K562 (cell line): ENCODE measurements around the gene TNFRSF13B. TPM values are rescaled to one million over a fixed set of nuclear protein-coding genes. Genes with fewer than 3 reads are reported as not detected.
A peak's percentile ranks its signal among the peaks of the same experiment; 100 is the strongest.

Experiments used
- ATAC-seq: fragments of 200-7000 bp; cut with Tn5 transposase; 3 replicates; pipeline ENCODE4 v1.9.1; 2020; ENCODE audit warnings: moderate library complexity
- BruUV-seq: library from RNA; stranded (reverse); fragments of 400-500 nt; replicated peaks from 2 replicates; lab custom pipeline; 2021; lab: Mats Ljungman, UMichigan
- CTCF ChIA-PET: fragments of 300-600 bp; formaldehyde crosslinking; extraction: SDS; loops from one replicate; lab custom pipeline; 2021; ENCODE audit warnings: low intra/inter-chr PET ratio; lab: Yijun Ruan, JAX
- POLR2A ChIA-PET: fragments of 300-600, 350-650 bp; sonication (Branson Sonifier 250); formaldehyde crosslinking; extraction: SDS; loops from one replicate; lab custom pipeline; 2021; ENCODE audit warnings: antibody characterized with exemption, inconsistent platforms; lab: Yijun Ruan, JAX
- DNase-seq, 4 experiments: peaks; one replicate each; pipeline versions ENCODE4 v3.0.0 to v3.0.0-alpha.2; 2011 to 2018; ENCODE audit warnings: low spot score in 3 of 4, mixed read lengths in 3 of 4; ENCODE audit errors: extremely low read depth in 1 of 4
- FAIRE-seq: peaks from 2 replicates; lab custom pipeline; 2011; peaks lifted over from hg19 to GRCh38; lab: Jason Lieb, UNC
- H2AFZ ChIP-seq: 2 replicates; pipeline ENCODE4 v1.6.0; 2011; ENCODE audit warnings: low read depth, low read length, control low read depth, inconsistent platforms
- H3K27ac ChIP-seq: fragments of 200-600 bp; 3 replicates; pipeline ENCODE4 v1.8.0; 2011; ENCODE audit warnings: low read depth, mild to moderate bottlenecking, control low read depth, inconsistent platforms, low read length, moderate library complexity, mixed read lengths; ENCODE audit errors: extremely low read depth
- H3K27me3 ChIP-seq, 2 experiments: fragments of 300-600 bp in 1 of 2; 2 replicates in 1 of 2; 3 replicates in 1 of 2; pipeline versions ENCODE4 v1.6.0 to v1.8.0; 2011; ENCODE audit warnings: inconsistent platforms in 2 of 2, low read length in 2 of 2, mild to moderate bottlenecking in 1 of 2, mixed read lengths in 1 of 2, moderate library complexity in 1 of 2; ENCODE audit not compliant: control insufficient read depth in 2 of 2, insufficient read depth in 2 of 2
- H3K36me3 ChIP-seq: fragments of 300-600 bp; 3 replicates; pipeline ENCODE4 v1.8.0; 2011; ENCODE audit warnings: mild to moderate bottlenecking, low read length, inconsistent platforms; ENCODE audit not compliant: control insufficient read depth, insufficient read depth
- H3K4me1 ChIP-seq, 2 experiments: fragments of 200-600 bp in 1 of 2; replicated peaks in 1 of 2; 2 replicates in 1 of 2; 3 replicates in 1 of 2; pipeline versions ENCODE4 v1.5.1 to v1.8.0; 2011; ENCODE audit warnings: inconsistent platforms in 2 of 2, low read length in 2 of 2, mild to moderate bottlenecking in 1 of 2, mixed read lengths in 1 of 2, moderate library complexity in 1 of 2; ENCODE audit not compliant: control insufficient read depth in 2 of 2, insufficient read depth in 2 of 2
- H3K4me2 ChIP-seq: 2 replicates; pipeline ENCODE4 v1.6.1; 2011; ENCODE audit warnings: low read length, control low read depth, inconsistent platforms, mixed read lengths; ENCODE audit not compliant: insufficient read depth
- H3K4me3 ChIP-seq: fragments of 200-600 bp; sonication (generic), shearing (Covaris generic); 2 replicates; pipeline ENCODE4 v1.5.1; 2016; ENCODE audit warnings: control low read depth, inconsistent platforms
- H3K79me2 ChIP-seq: fragments of 200-600 bp; 3 replicates; pipeline ENCODE4 v1.8.0; 2011; ENCODE audit warnings: low read length, inconsistent platforms; ENCODE audit not compliant: control insufficient read depth, insufficient read depth
- H3K9ac ChIP-seq, 2 experiments: 2 replicates each; pipeline versions ENCODE4 v1.6.0 to v1.6.1; 2011; ENCODE audit warnings: low read depth in 2 of 2, low read length in 2 of 2, control low read depth in 1 of 2, inconsistent platforms in 1 of 2, mild to moderate bottlenecking in 1 of 2, mixed read lengths in 1 of 2; ENCODE audit not compliant: insufficient read depth in 1 of 2
- H3K9me1 ChIP-seq: one replicate; pipeline ENCODE4 v1.6.0; 2011; ENCODE audit warnings: inconsistent platforms, mild to moderate bottlenecking, low read length, moderate library complexity; ENCODE audit not compliant: control insufficient read depth, insufficient read depth
- H3K9me3 ChIP-seq: replicated peaks from 2 replicates; pipeline ENCODE4 v1.5.1; 2011; ENCODE audit warnings: low read depth, low read length, inconsistent platforms; ENCODE audit not compliant: control insufficient read depth, insufficient read depth
- H4K20me1 ChIP-seq: replicated peaks from 2 replicates; pipeline ENCODE4 v1.6.1; 2011; ENCODE audit warnings: low read length, inconsistent platforms, mixed read lengths; ENCODE audit not compliant: control insufficient read depth, insufficient read depth
- HCFC1 ChIP-seq: IDR thresholded peaks from 2 replicates; pipeline ENCODE4 v1.6.1; 2012; ENCODE audit warnings: low read depth, low read length, improper control_type of control experiment
- HDAC2 ChIP-seq: fragments of 450-650 bp; IDR thresholded peaks from 2 replicates; pipeline ENCODE4 v1.6.1; 2016; ENCODE audit warnings: mild to moderate bottlenecking
- LCOR ChIP-seq: sonication (generic); formaldehyde crosslinking; IDR thresholded peaks from 2 replicates; pipeline ENCODE4 v1.8.0; 2022; ENCODE audit warnings: mild to moderate bottlenecking, missing genetic modification reagents
- NR3C1 ChIP-seq: sonication (generic); formaldehyde crosslinking; IDR thresholded peaks from 2 replicates; pipeline ENCODE4 v1.8.1; 2022; ENCODE audit warnings: missing genetic modification reagents
- ZBTB7A ChIP-seq: IDR thresholded peaks from 2 replicates; pipeline ENCODE4 v1.6.1; 2011; ENCODE audit warnings: low read depth, mild to moderate bottlenecking, low read length, moderate library complexity, borderline replicate concordance; ENCODE audit not compliant: control insufficient read depth
- ZFP36 ChIP-seq: fragments of 150-350 bp; IDR thresholded peaks from 2 replicates; pipeline ENCODE4 v1.6.1; 2018; ENCODE audit warnings: low read length, low read depth; ENCODE audit not compliant: partially characterized antibody
- WGBS: fragments of 100-300 bp; shearing (Covaris generic); methylation state at CpG from one replicate; pipeline ENCODE4 v1.1.6; 2016; ENCODE audit warnings: low coverage, mixed read lengths; ENCODE audit not compliant: insufficient coverage; ENCODE audit errors: missing lambda C conversion rate; 5-methylcytosine and 5-hydroxymethylcytosine counted together
- in situ Hi-C: fragments of 300-500 bp; cut with MboI; formaldehyde crosslinking; loops from 4 replicates; pipeline ENCODE4 v1.15.0; 2018; ENCODE audit warnings: inconsistent platforms, mixed read lengths
- intact Hi-C: fragments of 100-400 bp; cut with micrococcal nuclease; formaldehyde crosslinking; loops from 2 replicates; pipeline ENCODE4 v1.14.2; 2022
- polyA plus RNA-seq, 8 experiments: library from polyadenylated mRNA; depleted of rRNA in 4 of 8; stranded (reverse) in 5 of 8; unstranded in 3 of 8; fragments of >200 nt; fragmentation: Nextera tagmentation in 2 of 8; fragmentation: Illumina TruSeq in 1 of 8; extraction: Ambion mirVana in 2 of 8; extraction: Trizol in 1 of 8; gene quantifications; 2 replicates each; pipeline versions ENCODE4 v1.2.1 to v1.2.3, GENCODE V29; 2011 to 2014; ENCODE audit warnings: inconsistent platforms in 1 of 8, missing spikeins in 1 of 8
- total RNA-seq, 7 experiments: library from RNA; depleted of rRNA in 6 of 7; stranded (reverse); fragments of >200 nt in 6 of 7; fragmentation: Illumina TruSeq in 2 of 7; extraction: Trizol in 2 of 7; gene quantifications; 2 replicates each; pipeline versions ENCODE4 v1.2.1 to v1.2.3, GENCODE V29; 2011 to 2021; ENCODE audit warnings: low replicate concordance in 1 of 7
- TF ChIP-seq, protein P1 (sequence below): sonication (generic); formaldehyde crosslinking; IDR thresholded peaks from 2 replicates; pipeline ENCODE4 v1.8.1; 2023; ENCODE audit warnings: mild to moderate bottlenecking, missing genetic modification reagents
- TF ChIP-seq, protein P2 (sequence below): fragments of 450-650 bp; formaldehyde crosslinking; IDR thresholded peaks from 2 replicates; pipeline ENCODE4 v1.4.0; 2022; ENCODE audit warnings: mild to moderate bottlenecking, moderate library complexity
- TF ChIP-seq, protein P3 (sequence below): fragments of 450-650 bp; IDR thresholded peaks from 2 replicates; pipeline ENCODE4 v1.6.1; 2016; ENCODE audit warnings: low read depth, mild to moderate bottlenecking, moderate library complexity

The TNFRSF13B gene
- total and polyA plus RNA-seq, 9 of the 15 experiments (the other 6 are each of a cell fraction or from before 2014, with no cell fraction given), result not detected

DNA sequence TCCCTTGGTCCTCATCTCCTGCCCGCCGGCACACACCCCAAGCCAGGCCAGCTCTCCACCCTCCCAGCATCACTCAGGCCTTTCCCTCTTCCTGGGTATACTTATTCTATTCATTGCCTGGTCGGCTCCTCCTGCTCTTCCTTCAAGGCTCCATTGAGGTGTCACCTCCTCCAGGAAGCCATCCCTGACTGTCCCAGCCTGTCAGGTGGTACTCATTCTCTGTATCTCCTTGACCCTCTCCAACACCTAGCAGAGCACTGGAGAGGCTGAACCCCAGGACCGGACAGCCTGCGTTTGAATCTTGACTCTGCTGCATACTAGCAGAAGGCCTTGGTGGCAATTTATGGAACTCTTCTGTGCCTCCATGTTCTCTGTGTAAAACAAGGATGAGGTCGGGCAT is 428 bp upstream of the TNFRSF13B start:
- TF ChIP-seq HCFC1 (no peak), NR3C1 (no peak), HDAC2 (no peak), ZFP36 (peak; percentile 56)
- CTCF ChIA-PET, result no interaction called here
- POLR2A ChIA-PET, result interaction anchor here (0.6 kb wide), 1 partner anchor 23 kb away, joined by 3 read pairs; no protein-coding TSS in a partner anchor

DNA sequence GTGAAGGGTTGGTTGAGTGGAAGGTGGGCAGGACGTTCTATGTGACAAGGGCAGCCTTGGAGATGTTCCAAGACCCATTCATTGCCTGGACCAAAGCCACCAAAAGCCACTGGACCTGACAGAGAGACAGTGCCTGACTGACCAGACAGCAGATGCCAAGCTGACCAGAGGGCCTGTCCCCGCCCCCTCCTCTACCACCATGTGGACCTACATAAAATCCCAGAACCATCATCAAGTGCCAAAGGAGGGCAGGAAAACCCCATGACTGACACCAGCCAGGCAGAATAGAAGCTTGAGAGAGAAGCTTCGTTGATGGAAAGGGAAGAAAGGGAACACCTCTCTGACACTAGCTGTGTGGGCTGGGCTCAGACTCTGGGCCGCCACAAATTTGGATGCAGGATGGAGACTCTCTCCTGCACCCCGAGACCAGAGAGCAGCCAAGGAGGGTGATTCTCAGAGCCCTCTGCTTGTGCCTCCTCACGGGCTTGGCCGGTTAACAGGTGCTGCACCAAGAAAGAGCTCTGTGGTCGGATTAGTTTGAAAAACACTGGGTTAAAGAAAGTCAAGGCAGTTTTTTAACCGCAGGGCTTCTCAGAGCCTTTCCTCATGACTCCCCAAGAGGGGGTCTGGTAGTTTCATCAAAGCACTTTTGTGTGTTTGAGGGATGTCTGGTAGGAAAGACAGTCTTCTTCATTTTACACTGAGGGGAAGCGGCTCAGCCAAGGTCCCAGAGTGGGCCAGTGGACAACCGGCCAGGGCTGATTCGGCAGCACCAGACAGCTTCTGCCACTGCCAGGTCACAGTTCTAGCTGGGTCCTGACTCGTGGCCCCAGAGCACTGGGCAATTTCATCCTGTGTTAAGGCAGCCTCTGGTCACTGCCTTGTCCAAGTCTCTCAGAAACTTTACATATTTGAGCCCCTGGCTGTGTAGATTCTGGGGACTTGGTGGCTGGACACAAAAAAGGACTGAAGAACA is 1.7 kb downstream of the TNFRSF13B start:
- no peak overlapping the region for H2AFZ ChIP-seq
- H3K9me3 ChIP-seq, result no peaks in the 10 kb centered on the region
- H3K9me1 ChIP-seq, result no peaks in the 10 kb centered on the region
- H3K36me3 ChIP-seq, result no peaks in the 10 kb centered on the region
- peaks cover 10 to 35% of the 10 kb centered on the region in 2 experiments; a peak in 4 of 5 replicates for H3K27me3 ChIP-seq
- 0% methylated on average over 11 of the region's 13 CpGs for WGBS
- ATAC-seq (no peak), DNase-seq (no peak), FAIRE-seq (no peak)
- in situ Hi-C loops, result no loop called here
- no TSS peak for BruUV-seq
- intact Hi-C loops, result no loop called here
- no peak overlapping the region for H3K4me2 ChIP-seq
- H3K27ac ChIP-seq, result no peak overlapping the region
- ChIA-PET POLR2A (interaction anchor here (0.5 to 1.1 kb wide), 2 partner anchors 10 to 283 kb away, joined by 3 read pairs; no protein-coding TSS in a partner anchor), CTCF (no interaction called here)
- H3K4me1 ChIP-seq, result no peaks in the 10 kb centered on the region
- H3K79me2 ChIP-seq, result no peaks in the 10 kb centered on the region
- H4K20me1 ChIP-seq, result no peaks in the 10 kb centered on the region
- TF ChIP-seq, protein P1, sequence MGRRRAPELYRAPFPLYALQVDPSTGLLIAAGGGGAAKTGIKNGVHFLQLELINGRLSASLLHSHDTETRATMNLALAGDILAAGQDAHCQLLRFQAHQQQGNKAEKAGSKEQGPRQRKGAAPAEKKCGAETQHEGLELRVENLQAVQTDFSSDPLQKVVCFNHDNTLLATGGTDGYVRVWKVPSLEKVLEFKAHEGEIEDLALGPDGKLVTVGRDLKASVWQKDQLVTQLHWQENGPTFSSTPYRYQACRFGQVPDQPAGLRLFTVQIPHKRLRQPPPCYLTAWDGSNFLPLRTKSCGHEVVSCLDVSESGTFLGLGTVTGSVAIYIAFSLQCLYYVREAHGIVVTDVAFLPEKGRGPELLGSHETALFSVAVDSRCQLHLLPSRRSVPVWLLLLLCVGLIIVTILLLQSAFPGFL (CRISPR knock-in tag), result no peak
- TF ChIP-seq, protein P2, sequence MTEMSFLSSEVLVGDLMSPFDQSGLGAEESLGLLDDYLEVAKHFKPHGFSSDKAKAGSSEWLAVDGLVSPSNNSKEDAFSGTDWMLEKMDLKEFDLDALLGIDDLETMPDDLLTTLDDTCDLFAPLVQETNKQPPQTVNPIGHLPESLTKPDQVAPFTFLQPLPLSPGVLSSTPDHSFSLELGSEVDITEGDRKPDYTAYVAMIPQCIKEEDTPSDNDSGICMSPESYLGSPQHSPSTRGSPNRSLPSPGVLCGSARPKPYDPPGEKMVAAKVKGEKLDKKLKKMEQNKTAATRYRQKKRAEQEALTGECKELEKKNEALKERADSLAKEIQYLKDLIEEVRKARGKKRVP (CRISPR knock-in tag), result no peak
- TF ChIP-seq LCOR (CRISPR knock-in tag), result no peak
- TF ChIP-seq, protein P3, sequence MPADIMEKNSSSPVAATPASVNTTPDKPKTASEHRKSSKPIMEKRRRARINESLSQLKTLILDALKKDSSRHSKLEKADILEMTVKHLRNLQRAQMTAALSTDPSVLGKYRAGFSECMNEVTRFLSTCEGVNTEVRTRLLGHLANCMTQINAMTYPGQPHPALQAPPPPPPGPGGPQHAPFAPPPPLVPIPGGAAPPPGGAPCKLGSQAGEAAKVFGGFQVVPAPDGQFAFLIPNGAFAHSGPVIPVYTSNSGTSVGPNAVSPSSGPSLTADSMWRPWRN, result no peak
- no peak for TF ChIP-seq ZBTB7A
- H3K9ac ChIP-seq, result no peak overlapping the region
- no peak overlapping the region for H3K4me3 ChIP-seq

More for the DNA sequence above, 428 bp upstream of the TNFRSF13B start:
- peaks cover 13 to 38% of the 10 kb centered on the region in 2 experiments; a peak in 4 of 5 replicates for H3K27me3 ChIP-seq
- no peak for DNase-seq
- H3K9me1 ChIP-seq, result no peaks in the 10 kb centered on the region
- 5% methylated on average over 5 of the region's 6 CpGs for WGBS
- intact Hi-C loops (no loop called here), in situ Hi-C loops (no loop called here)
- no peak overlapping the region for H3K9ac ChIP-seq
- no peak overlapping the region for H3K4me2 ChIP-seq
- H3K9me3 ChIP-seq, result no peaks in the 10 kb centered on the region
- H3K4me3 ChIP-seq, result no peak overlapping the region
- no peaks in the 10 kb centered on the region for H3K79me2 ChIP-seq
- no peak for ATAC-seq
- H2AFZ ChIP-seq, result no peak overlapping the region
- H4K20me1 ChIP-seq, result no peaks in the 10 kb centered on the region; the same call in 1 of the 2 replicates
- no peak overlapping the region for H3K27ac ChIP-seq
- no peak for FAIRE-seq
- no TSS peak for BruUV-seq
- H3K4me1 ChIP-seq, result no peaks in the 10 kb centered on the region
- no peaks in the 10 kb centered on the region for H3K36me3 ChIP-seq
